ENCODE results near the gene IGFBP4.

IGFBP4 gene

GRCh38 chr17:40432864-40433528, 10.3 kb upstream of the IGFBP4 start:
- no peak for DNase-seq

GRCh38 chr17:40433551-40434415, 9.5 kb upstream of the IGFBP4 start:
- DNase-seq: peak; percentile 42

- DNase-seq: no peak
Measured at GRCh38 chr17:40436636-40437035, 6.6 kb upstream of the IGFBP4 start.

GRCh38 chr17:40437095-40437732, 6.0 kb upstream of the IGFBP4 start:
- peak; percentile 18 for DNase-seq

- no peak for DNase-seq
Measured at GRCh38 chr17:40440166-40440565, 3.1 kb upstream of the IGFBP4 start.

GRCh38 chr17:40442392-40443195, 656 bp upstream of the IGFBP4 start:
- no peak for DNase-seq

GRCh38 chr17:40443988-40444899, 994 bp downstream of the IGFBP4 start:
- no peak for DNase-seq

- DNase-seq: no peak
Measured at GRCh38 chr17:40445751-40446468, 2.7 kb downstream of the IGFBP4 start.

GRCh38 chr17:40447148-40447644, 3.9 kb downstream of the IGFBP4 start:
- DNase-seq: no peak

GRCh38 chr17:40447806-40448205, 4.6 kb downstream of the IGFBP4 start:
- no peak for DNase-seq

- no peak for DNase-seq
Measured at GRCh38 chr17:40448213-40448638, 5.0 kb downstream of the IGFBP4 start.

GRCh38 chr17:40448639-40449261, 5.5 kb downstream of the IGFBP4 start:
- DNase-seq: peak; percentile 15

GRCh38 chr17:40450175-40450574, 6.9 kb downstream of the IGFBP4 start:
- peak; percentile 64 for DNase-seq

GRCh38 chr17:40451420-40451819, 8.2 kb downstream of the IGFBP4 start:
- DNase-seq: no peak

GRCh38 chr17:40452216-40452787, 9.1 kb downstream of the IGFBP4 start:
- DNase-seq: peak; percentile 11

GRCh38 chr17:40452921-40453378, 9.7 kb downstream of the IGFBP4 start:
- no peak for DNase-seq

- no peak for DNase-seq
Measured at GRCh38 chr17:40453881-40454612, 10.8 kb downstream of the IGFBP4 start.

GRCh38 chr17:40454613-40454995, 11.4 kb downstream of the IGFBP4 start:
- peak; percentile 66 for DNase-seq

- DNase-seq: no peak
Measured at GRCh38 chr17:40456396-40456951, 13.2 kb downstream of the IGFBP4 start.
